MCF 10A (cell line): ENCODE measurements around the gene GUCA1A. TPM values are rescaled to one million over a fixed set of nuclear protein-coding genes. Genes with fewer than 3 reads are reported as not detected.

Source experiments
- BruUV-seq: library from RNA; stranded (reverse); fragments of 400-500 nt; replicated peaks from 2 replicates; lab custom pipeline; 2021; lab: Mats Ljungman, UMichigan
- CTCF ChIA-PET: fragments of 300-600 bp; sonication (Branson Sonifier 250); formaldehyde crosslinking; extraction: SDS; loops from one replicate; lab custom pipeline; 2021; ENCODE audit warnings: antibody characterized with exemption, inconsistent platforms; lab: Yijun Ruan, JAX
- POLR2A ChIA-PET: fragments of 300-600, 350-650 bp; sonication (Branson Sonifier 250); formaldehyde crosslinking; extraction: SDS; loops from one replicate; lab custom pipeline; 2020; ENCODE audit warnings: antibody characterized with exemption, inconsistent platforms; lab: Yijun Ruan, JAX
- DNase-seq: peaks from one replicate; pipeline ENCODE4 v3.0.0-alpha.2; 2018; ENCODE audit not compliant: unreplicated experiment
- H3K27ac Mint-ChIP-seq: one replicate; pipeline ENCODE4 v1.8.0; 2022; ENCODE audit warnings: mild to moderate bottlenecking, low read depth, mixed read lengths; ENCODE audit not compliant: unreplicated experiment
- H3K27me3 Mint-ChIP-seq: one replicate; pipeline ENCODE4 v1.8.0; 2022; ENCODE audit warnings: mixed read lengths; ENCODE audit not compliant: insufficient read depth, unreplicated experiment
- H3K36me3 Mint-ChIP-seq: one replicate; pipeline ENCODE4 v1.8.0; 2022; ENCODE audit warnings: mild to moderate bottlenecking, moderate library complexity, mixed read lengths; ENCODE audit not compliant: insufficient read depth, unreplicated experiment
- H3K4me1 Mint-ChIP-seq: one replicate; pipeline ENCODE4 v1.8.0; 2022; ENCODE audit warnings: mixed read lengths; ENCODE audit not compliant: insufficient read depth, unreplicated experiment
- H3K4me3 Mint-ChIP-seq: one replicate; pipeline ENCODE4 v1.8.0; 2022; ENCODE audit warnings: mild to moderate bottlenecking, moderate library complexity, mixed read lengths; ENCODE audit not compliant: unreplicated experiment
- H3K9me3 Mint-ChIP-seq: one replicate; pipeline ENCODE4 v1.8.0; 2022; ENCODE audit warnings: mixed read lengths; ENCODE audit not compliant: unreplicated experiment
- CTCF ChIP-seq: fragments of 200-600 bp; IDR thresholded peaks from one replicate; pipeline ENCODE4 v1.8.0; 2022; ENCODE audit warnings: antibody characterized with exemption, mild to moderate bottlenecking; ENCODE audit not compliant: unreplicated experiment
- intact Hi-C: fragments of 100-400 bp; cut with micrococcal nuclease; formaldehyde crosslinking; loops from 2 replicates; pipeline ENCODE4 v1.14.1; 2022
- total RNA-seq: library from RNA; stranded (reverse); gene quantifications from 2 replicates; pipeline ENCODE4 v1.2.3, GENCODE V29; 2022

GUCA1A gene
- total RNA-seq, 1 experiment from 2014 or later, result not detected

GRCh38 chr6:42138630-42139619 is 34.2 kb upstream of the GUCA1A start:
- intact Hi-C loops, result no loop called here
- Mint-ChIP-seq H3K4me3 (peak overlapping the region; percentile 46), H3K36me3 (peaks cover 13% of the 10 kb centered on the region), H3K9me3 (no peaks in the 10 kb centered on the region), H3K27me3 (no peaks in the 10 kb centered on the region), H3K4me1 (peaks cover 32% of the 10 kb centered on the region), H3K27ac (no peak overlapping the region)
- BruUV-seq, result no TSS peak
- no peak for TF ChIP-seq CTCF
- ChIA-PET POLR2A (interaction anchor here (0.7 to 5.8 kb wide), 9 partner anchors 10 to 741 kb away, joined by 3 to 60 read pairs (median 6); partner anchors contain the start of genes RPL7L1 and TAF8), CTCF (interaction anchor here (0.6 to 1.4 kb wide), 12 partner anchors 7 to 397 kb away, joined by 3 to 7 read pairs (median 4); no protein-coding TSS in a partner anchor)
- DNase-seq, result no peak

GRCh38 chr6:42140032-42140431 is 33.1 kb upstream of the GUCA1A start:
- no peaks in the 10 kb centered on the region for H3K27me3 Mint-ChIP-seq
- TF ChIP-seq CTCF, result no peak
- H3K9me3 Mint-ChIP-seq, result no peaks in the 10 kb centered on the region
- intact Hi-C loops, result loop anchor here (1.0 to 2.0 kb wide), 3 partner anchors 21 to 41 kb away; no protein-coding TSS in a partner anchor
- peak overlapping the region; percentile 46 for H3K4me3 Mint-ChIP-seq
- ChIA-PET POLR2A (interaction anchor here (0.7 to 5.8 kb wide), 12 partner anchors 9 to 1347 kb away, joined by 3 to 60 read pairs (median 6); partner anchors contain the start of genes BYSL, MED20, RPL7L1 and TAF8), CTCF (interaction anchor here (0.6 to 1.5 kb wide), 9 partner anchors 8 to 75 kb away, joined by 3 to 7 read pairs (median 4); no protein-coding TSS in a partner anchor)
- H3K36me3 Mint-ChIP-seq, result peaks cover 8% of the 10 kb centered on the region
- peak; percentile 85 for DNase-seq
- peaks cover 32% of the 10 kb centered on the region for H3K4me1 Mint-ChIP-seq
- no TSS peak for BruUV-seq
- peak overlapping the region; percentile 55 for H3K27ac Mint-ChIP-seq

DNA sequence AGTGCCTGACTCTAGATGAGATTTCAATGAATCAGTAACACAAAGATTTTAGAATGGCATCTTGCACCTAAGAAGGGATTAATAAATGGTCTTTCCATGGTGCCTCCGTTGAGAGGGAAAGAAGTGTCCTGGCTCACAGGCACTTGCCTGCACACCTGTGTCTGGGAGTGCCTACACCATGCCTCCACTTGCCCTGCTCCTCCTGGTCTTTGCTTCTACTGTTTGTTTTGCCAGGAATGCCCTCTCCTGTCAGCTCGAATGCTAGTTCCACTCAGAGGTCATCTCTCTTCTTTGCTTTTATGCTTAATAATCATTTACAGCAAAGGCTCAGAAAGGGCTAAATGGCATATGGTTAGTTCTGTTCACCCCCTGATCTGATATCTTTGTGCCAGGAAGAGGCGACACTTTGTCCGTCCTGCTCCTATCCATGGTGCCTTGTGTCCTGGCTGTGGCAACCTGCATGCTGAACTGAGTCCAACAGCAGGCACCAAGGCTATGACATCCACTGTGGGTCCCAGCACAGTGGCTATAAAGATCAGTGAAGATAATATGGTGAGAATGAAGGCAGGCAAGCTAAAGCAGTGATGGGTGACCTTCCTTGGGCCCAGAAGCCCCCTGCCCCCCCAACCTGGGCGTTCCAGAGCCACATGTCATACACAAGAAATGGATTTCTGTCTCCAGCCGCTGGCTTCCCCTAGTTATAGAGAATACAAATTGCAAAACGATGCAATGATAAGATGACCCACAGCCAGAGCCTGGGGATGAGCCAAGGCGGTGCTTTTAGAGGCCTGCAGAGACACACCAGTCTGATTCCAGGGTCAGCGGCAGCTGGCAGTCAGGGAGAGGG is 32.2 kb upstream of the GUCA1A start:
- peaks cover 32% of the 10 kb centered on the region for H3K4me1 Mint-ChIP-seq
- DNase-seq, result peak; percentile 39
- POLR2A ChIA-PET, result interaction anchor here (0.6 to 5.8 kb wide), 10 partner anchors 18 to 353 kb away, joined by 3 to 60 read pairs (median 6); partner anchors contain the start of genes BYSL, MED20, TAF8 and TOMM6

More for the DNA sequence above, 32.2 kb upstream of the GUCA1A start:
- Mint-ChIP-seq H3K9me3 (no peaks in the 10 kb centered on the region), H3K27ac (peak overlapping the region; percentile 55), H3K4me3 (peak overlapping the region; percentile 66), H3K36me3 (peaks cover 7% of the 10 kb centered on the region), H3K27me3 (no peaks in the 10 kb centered on the region)
- CTCF ChIA-PET, result interaction anchor here (0.9 to 1.5 kb wide), 2 partner anchors 42 to 65 kb away, joined by 3 to 4 read pairs; no protein-coding TSS in a partner anchor
- intact Hi-C loops, result loop anchor here (1.0 to 2.0 kb wide), 3 partner anchors 22 to 42 kb away; no protein-coding TSS in a partner anchor
- TF ChIP-seq CTCF, result no peak
- TSS peak; percentile 26 for BruUV-seq
